ENCODE data around the gene CFAP57. TPM values are rescaled to one million over a fixed set of nuclear protein-coding genes. Genes with fewer than 3 reads are reported as not detected.

Gene CFAP57
- total and polyA plus RNA-seq, 9 of the 15 experiments (the other 6 are each of a cell fraction or from before 2014, with no cell fraction given) = 0.04 to 0.22 (median 0.07) TPM; not detected in 3

GRCh38 chr1:43229826-43230780 lies 58.0 kb downstream of the CFAP57 start:
- ChIA-PET POLR2A (interaction anchor here (0.5 to 0.7 kb wide), 3 partner anchors 62 to 194 kb away, joined by 3 to 5 read pairs (median 3); no protein-coding TSS in a partner anchor), CTCF (ENCODE audit: low intra/inter-chr PET ratio) (interaction anchor here (5.4 kb wide), 1 partner anchor 184 kb away, joined by 63 read pairs; no protein-coding TSS in a partner anchor)
- Histone ChIP-seq H3K9me3 (replicated peaks; ENCODE audit: control insufficient read depth, insufficient read depth, low read depth, low read length) (no peaks in the 10 kb centered on the region), H3K79me2 (ENCODE audit: control insufficient read depth, insufficient read depth, low read length) (no peaks in the 10 kb centered on the region), H3K4me3 (no peak overlapping the region), H3K9me1 (ENCODE audit: control insufficient read depth, insufficient read depth, low read length) (no peaks in the 10 kb centered on the region), H3K27ac (ENCODE audit: extremely low read depth, low read depth, low read length) (no peak overlapping the region), H4K20me1 (replicated peaks; ENCODE audit: control insufficient read depth, insufficient read depth, low read length) (peaks cover 10% of the 10 kb centered on the region; the same call in 1 of the 2 replicates), H3K27me3 (ENCODE audit: control insufficient read depth in 2 of 2, insufficient read depth in 2 of 2, low read length in 2 of 2) (peaks cover 20 to 55% of the 10 kb centered on the region in 2 experiments), H2AFZ (ENCODE audit: low read depth, low read length) (no peak overlapping the region), H3K4me2 (ENCODE audit: insufficient read depth, low read length) (no peak overlapping the region), H3K4me1 (replicated peaks in 1 of 2; ENCODE audit: control insufficient read depth in 2 of 2, insufficient read depth in 2 of 2, low read length in 2 of 2) (0 out of 5 replicates have a peak, but pooled peaks cover 0 to 3% of the 10 kb centered on the region in 2 experiments), H3K9ac (ENCODE audit: insufficient read depth in 1 of 2, low read depth in 2 of 2, low read length in 2 of 2) (no peak overlapping the region), H3K36me3 (ENCODE audit: control insufficient read depth, insufficient read depth, low read length) (no peaks in the 10 kb centered on the region)
- BruUV-seq (replicated peaks) = no TSS peak
- intact Hi-C loops (cut with micrococcal nuclease) = loop anchor here (5.0 kb wide), 2 partner anchors 318 to 817 kb away; no protein-coding TSS in a partner anchor
- FAIRE-seq (no peak), DNase-seq (ENCODE audit: extremely low read depth in 1 of 4, low spot score in 3 of 4) (no peak), ATAC-seq (no peak)
- in situ Hi-C loops (cut with MboI) = loop anchor here (5.0 to 10.0 kb wide), 3 partner anchors 182 to 705 kb away; partner anchors contain the start of gene ARTN
- WGBS (ENCODE audit: insufficient coverage, low coverage, missing lambda C conversion rate) = 4% methylated on average over 6 of the region's 6 CpGs
- TF ChIP-seq TAF1 (IDR thresholded peaks at IDR 0.05; ENCODE audit: control insufficient read depth, extremely low read depth, insufficient read depth, low read length, severe bottlenecking) = no peak
- TF ChIP-seq, protein P1, sequence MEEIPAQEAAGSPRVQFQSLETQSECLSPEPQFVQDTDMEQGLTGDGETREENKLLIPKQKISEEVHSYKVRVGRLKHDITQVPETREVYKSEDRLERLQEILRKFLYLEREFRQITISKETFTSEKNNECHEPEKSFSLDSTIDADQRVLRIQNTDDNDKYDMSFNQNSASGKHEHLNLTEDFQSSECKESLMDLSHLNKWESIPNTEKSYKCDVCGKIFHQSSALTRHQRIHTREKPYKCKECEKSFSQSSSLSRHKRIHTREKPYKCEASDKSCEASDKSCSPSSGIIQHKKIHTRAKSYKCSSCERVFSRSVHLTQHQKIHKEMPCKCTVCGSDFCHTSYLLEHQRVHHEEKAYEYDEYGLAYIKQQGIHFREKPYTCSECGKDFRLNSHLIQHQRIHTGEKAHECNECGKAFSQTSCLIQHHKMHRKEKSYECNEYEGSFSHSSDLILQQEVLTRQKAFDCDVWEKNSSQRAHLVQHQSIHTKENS (CRISPR knock-in tag; IDR thresholded peaks at IDR 0.05) = no peak
- TF ChIP-seq OTX1 (CRISPR knock-in tag; IDR thresholded peaks at IDR 0.05) = no peak
- TF ChIP-seq, protein P2, sequence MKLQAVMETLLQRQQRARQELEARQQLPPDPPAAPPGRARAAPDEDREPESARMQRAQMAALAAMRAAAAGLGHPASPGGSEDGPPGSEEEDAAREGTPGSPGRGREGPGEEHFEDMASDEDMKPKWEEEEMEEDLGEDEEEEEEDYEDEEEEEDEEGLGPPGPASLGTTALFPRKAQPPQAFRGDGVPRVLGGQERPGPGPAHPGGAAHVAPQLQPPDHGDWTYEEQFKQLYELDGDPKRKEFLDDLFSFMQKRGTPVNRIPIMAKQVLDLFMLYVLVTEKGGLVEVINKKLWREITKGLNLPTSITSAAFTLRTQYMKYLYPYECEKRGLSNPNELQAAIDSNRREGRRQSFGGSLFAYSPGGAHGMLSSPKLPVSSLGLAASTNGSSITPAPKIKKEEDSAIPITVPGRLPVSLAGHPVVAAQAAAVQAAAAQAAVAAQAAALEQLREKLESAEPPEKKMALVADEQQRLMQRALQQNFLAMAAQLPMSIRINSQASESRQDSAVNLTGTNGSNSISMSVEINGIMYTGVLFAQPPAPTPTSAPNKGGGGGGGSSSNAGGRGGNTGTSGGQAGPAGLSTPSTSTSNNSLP (IDR thresholded peaks at IDR 0.05; ENCODE audit: borderline replicate concordance, low read depth, low read length) = no peak
- no peak for TF ChIP-seq CREB3 (tag; conservative IDR thresholded peaks at IDR 0.05; ENCODE audit: low read depth)
- no peak for TF ChIP-seq PPARD (CRISPR knock-in tag; IDR thresholded peaks at IDR 0.05)
- no peak for TF ChIP-seq CHD1 (IDR thresholded peaks at IDR 0.05; ENCODE audit: low read length)
- TF ChIP-seq ZNF197 (CRISPR knock-in tag; IDR thresholded peaks at IDR 0.05; ENCODE audit: low read depth) = no peak
- no peak for TF ChIP-seq CHD2 (IDR thresholded peaks at IDR 0.05; ENCODE audit: low read depth, low read length)
- TF ChIP-seq MYC (IDR thresholded peaks at IDR 0.05; ENCODE audit: low read depth, low read length) = no peak
- TF ChIP-seq MYC (CRISPR knock-in tag; IDR thresholded peaks at IDR 0.05; ENCODE audit: borderline replicate concordance, low read depth) = no peak
- TF ChIP-seq ZNF561 (CRISPR knock-in tag; conservative IDR thresholded peaks at IDR 0.05) = no peak
- TF ChIP-seq ZNF740 (CRISPR knock-in tag; IDR thresholded peaks at IDR 0.05) = no peak
- no peak for TF ChIP-seq ZNF740 (tag; IDR thresholded peaks at IDR 0.05)

Data from K562 (cell line).